Activated CD4-positive, alpha-beta T cell treated with anti-CD3 and anti-CD28 coated beads for 36 hours (primary cell): ENCODE results near the gene KLHL33. TPM values are rescaled to one million over a fixed set of nuclear protein-coding genes. Genes with fewer than 3 reads are reported as not detected.

Source experiments
- ATAC-seq: fragments of 200-7000 bp; cut with Tn5 transposase; one replicate; pipeline ENCODE4 v1.10.0; 2021; ENCODE audit warnings: mild to moderate bottlenecking, moderate library complexity
- CTCF ChIA-PET: fragments of 350-600 bp; sonication (Branson Sonifier 250); formaldehyde crosslinking; loops from one replicate; lab custom pipeline; 2021; ENCODE audit warnings: antibody characterized with exemption; lab: Charles Lee
- POLR2A ChIA-PET: fragments of 350-600 bp; sonication (Branson Sonifier 250); formaldehyde crosslinking; loops from one replicate; lab custom pipeline; 2021; ENCODE audit warnings: antibody characterized with exemption, inconsistent platforms; lab: Charles Lee
- DNase-seq: peaks from one replicate; pipeline ENCODE4 v3.0.0-alpha.2; 2020
- H3K27ac Mint-ChIP-seq: one replicate; pipeline ENCODE4 v1.8.0; 2021; ENCODE audit warnings: mixed read lengths
- H3K27me3 Mint-ChIP-seq: one replicate; pipeline ENCODE4 v1.8.0; 2021; ENCODE audit warnings: mixed read lengths
- H3K36me3 Mint-ChIP-seq: one replicate; pipeline ENCODE4 v1.8.0; 2021; ENCODE audit warnings: low read depth, mixed read lengths
- H3K4me1 Mint-ChIP-seq: one replicate; pipeline ENCODE4 v1.8.0; 2021; ENCODE audit warnings: mixed read lengths
- H3K4me3 Mint-ChIP-seq: one replicate; pipeline ENCODE4 v1.8.0; 2021; ENCODE audit warnings: mild to moderate bottlenecking, moderate library complexity, mixed read lengths
- H3K9me3 Mint-ChIP-seq: one replicate; pipeline ENCODE4 v1.8.0; 2021; ENCODE audit warnings: low read depth, mixed read lengths
- intact Hi-C, 2 experiments: fragments of 100-400 bp; cut with DNase I in 1 of 2; cut with micrococcal nuclease in 1 of 2; formaldehyde crosslinking; loops; one replicate each; pipeline versions ENCODE4 v1.14.2 to v1.15.1; 2022 to 2024; cut with DNase I, micrococcal nuclease
- total RNA-seq, 2 experiments: library from RNA; stranded (reverse); gene quantifications; one replicate each; pipeline ENCODE4 v1.2.3, GENCODE V29; 2021

Gene KLHL33
- total RNA-seq: under 1 TPM; 0.05 to 0.09 TPM

GRCh38 chr14:20435582-20436362 is at the start of gene KLHL33:
TSS of gene KLHL33 (minus strand) at chr14:20436166. CDS start at chr14:20435811, 355 bp downstream.
- no peak for DNase-seq
- intact Hi-C loops: no loop called here
- H3K4me1 Mint-ChIP-seq: peaks cover 7% of the 10 kb centered on the region
- no peaks in the 10 kb centered on the region for H3K9me3 Mint-ChIP-seq
- ChIA-PET POLR2A (no interaction called here), CTCF (no interaction called here)
- H3K36me3 Mint-ChIP-seq: no peaks in the 10 kb centered on the region
- H3K27ac Mint-ChIP-seq: no peak within 1 kb of the TSS
- no peak for ATAC-seq
- no peak within 1 kb of the TSS for H3K4me3 Mint-ChIP-seq
- no peaks in the 10 kb centered on the region for H3K27me3 Mint-ChIP-seq

GRCh38 chr14:20482382-20482781 is 46.4 kb upstream of the KLHL33 start:
- Mint-ChIP-seq H3K36me3 (peaks cover 19% of the 10 kb centered on the region), H3K27ac (no peak overlapping the region), H3K9me3 (no peaks in the 10 kb centered on the region), H3K4me3 (no peak overlapping the region), H3K27me3 (no peaks in the 10 kb centered on the region), H3K4me1 (peaks cover 52% of the 10 kb centered on the region)
- DNase-seq (no peak), ATAC-seq (no peak)
- intact Hi-C loops: no loop called here
- ChIA-PET CTCF (interaction anchor here (1.1 to 1.4 kb wide), 5 partner anchors 9 to 67 kb away, joined by 3 to 6 read pairs (median 4); partner anchors contain the start of gene APEX1), POLR2A (interaction anchor here (0.7 to 0.8 kb wide), 2 partner anchors 18 to 139 kb away, joined by 3 read pairs; partner anchors contain the start of gene PARP2)

GRCh38 chr14:20478894-20479293 is 42.9 kb upstream of the KLHL33 start:
- peaks cover 54% of the 10 kb centered on the region for H3K36me3 Mint-ChIP-seq
- no peak for ATAC-seq
- CTCF ChIA-PET: interaction anchor here (0.7 to 1.8 kb wide), 3 partner anchors 8 to 64 kb away, joined by 3 to 8 read pairs (median 4); partner anchors contain the start of gene PNP
- no peaks in the 10 kb centered on the region for H3K9me3 Mint-ChIP-seq
- no peak overlapping the region for H3K27ac Mint-ChIP-seq
- intact Hi-C loops: no loop called here
- POLR2A ChIA-PET: interaction anchor here (1.3 to 2.7 kb wide), 3 partner anchors 9 to 23 kb away, joined by 7 to 10 read pairs (median 10); partner anchors contain the start of genes APEX1, PIP4P1 and PNP
- no peak for DNase-seq
- H3K4me1 Mint-ChIP-seq: peaks cover 76% of the 10 kb centered on the region
- H3K4me3 Mint-ChIP-seq: no peak overlapping the region
- no peaks in the 10 kb centered on the region for H3K27me3 Mint-ChIP-seq

- peak; percentile 68 for ATAC-seq
- intact Hi-C loops: loop anchor here in 1 of 2 experiments (2.0 kb wide), 1 partner anchor 13 kb away; no protein-coding TSS in a partner anchor
- H3K36me3 Mint-ChIP-seq: peaks cover 66% of the 10 kb centered on the region
- H3K4me3 Mint-ChIP-seq: peak overlapping the region; percentile 28
- H3K9me3 Mint-ChIP-seq: no peaks in the 10 kb centered on the region
- peak; percentile 45 for DNase-seq
- H3K27ac Mint-ChIP-seq: peak overlapping the region; percentile 90
- POLR2A ChIA-PET: interaction anchor here (0.8 to 2.3 kb wide), 4 partner anchors 8 to 22 kb away, joined by 3 to 8 read pairs (median 6); partner anchors contain the start of genes APEX1 and PIP4P1
- no peaks in the 10 kb centered on the region for H3K27me3 Mint-ChIP-seq
- peaks cover 76% of the 10 kb centered on the region for H3K4me1 Mint-ChIP-seq
- CTCF ChIA-PET: interaction anchor here (0.7 to 1.2 kb wide), 3 partner anchors 9 to 134 kb away, joined by 3 to 4 read pairs (median 3); partner anchors contain the start of gene PARP2
Observed at GRCh38 chr14:20477211-20477876, 41.4 kb upstream of the KLHL33 start.

- ChIA-PET POLR2A (interaction anchor here (0.6 to 2.3 kb wide), 5 partner anchors 9 to 133 kb away, joined by 3 to 8 read pairs (median 5); partner anchors contain the start of genes APEX1, PARP2 and PIP4P1), CTCF (interaction anchor here (0.7 kb wide), 2 partner anchors 40 to 134 kb away, joined by 3 to 4 read pairs; partner anchors contain the start of gene PARP2)
- no peak for ATAC-seq
- no peak overlapping the region for H3K4me3 Mint-ChIP-seq
- peak overlapping the region; percentile 90 for H3K27ac Mint-ChIP-seq
- H3K9me3 Mint-ChIP-seq: no peaks in the 10 kb centered on the region
- no peak for DNase-seq
- peaks cover 77% of the 10 kb centered on the region for H3K4me1 Mint-ChIP-seq
- H3K27me3 Mint-ChIP-seq: no peaks in the 10 kb centered on the region
- H3K36me3 Mint-ChIP-seq: peaks cover 72% of the 10 kb centered on the region
- intact Hi-C loops: loop anchor here in 1 of 2 experiments (2.0 kb wide), 1 partner anchor 14 kb away; no protein-coding TSS in a partner anchor
Observed at GRCh38 chr14:20476776-20477175, 40.8 kb upstream of the KLHL33 start.

- intact Hi-C loops: no loop called here
- POLR2A ChIA-PET: interaction anchor here (0.7 to 2.8 kb wide), 4 partner anchors 9 to 211 kb away, joined by 3 to 13 read pairs (median 4); partner anchors contain the start of genes APEX1, OSGEP and PIP4P1
- Mint-ChIP-seq H3K27ac (peak overlapping the region; percentile 56), H3K4me3 (peak overlapping the region; percentile 91), H3K36me3 (peaks cover 76% of the 10 kb centered on the region), H3K4me1 (peaks cover 69% of the 10 kb centered on the region), H3K27me3 (no peaks in the 10 kb centered on the region), H3K9me3 (no peaks in the 10 kb centered on the region)
- ATAC-seq (no peak), DNase-seq (no peak)
- CTCF ChIA-PET: interaction anchor here (0.5 to 1.4 kb wide), 7 partner anchors 9 to 224 kb away, joined by 3 to 6 read pairs (median 3); partner anchors contain the start of gene APEX1
Observed at GRCh38 chr14:20472536-20473169, 36.7 kb upstream of the KLHL33 start.

- Mint-ChIP-seq H3K27me3 (no peaks in the 10 kb centered on the region), H3K4me3 (peak overlapping the region; percentile 91), H3K9me3 (no peaks in the 10 kb centered on the region), H3K36me3 (peaks cover 55% of the 10 kb centered on the region), H3K4me1 (peaks cover 48% of the 10 kb centered on the region), H3K27ac (peak overlapping the region; percentile 97)
- CTCF ChIA-PET: interaction anchor here (1.4 to 1.9 kb wide), 4 partner anchors 8 to 56 kb away, joined by 3 to 10 read pairs (median 6); partner anchors contain the start of gene PIP4P1
- POLR2A ChIA-PET: interaction anchor here (1.1 to 3.0 kb wide), 6 partner anchors 8 to 137 kb away, joined by 5 to 48 read pairs (median 14); partner anchors contain the start of genes APEX1, OSGEP, PARP2 and PIP4P1
- DNase-seq (no peak), ATAC-seq (no peak)
- intact Hi-C loops: loop anchor here in 1 of 2 experiments (2.0 kb wide), 1 partner anchor 58 kb away; the partner anchor contains the start of gene TEP1
Observed at GRCh38 chr14:20470603-20470901, 34.6 kb upstream of the KLHL33 start.

- ChIA-PET CTCF (interaction anchor here (0.6 to 1.9 kb wide), 10 partner anchors 9 to 139 kb away, joined by 3 to 10 read pairs (median 4); partner anchors contain the start of genes PARP2 and PIP4P1), POLR2A (interaction anchor here (0.6 to 3.0 kb wide), 11 partner anchors 9 to 647 kb away, joined by 3 to 48 read pairs (median 5); partner anchors contain the start of genes APEX1, OSGEP, PARP2 and PIP4P1)
- Mint-ChIP-seq H3K36me3 (peaks cover 50% of the 10 kb centered on the region), H3K27ac (peak overlapping the region; percentile 97), H3K9me3 (no peaks in the 10 kb centered on the region), H3K4me1 (peaks cover 43% of the 10 kb centered on the region), H3K4me3 (peak overlapping the region; percentile 91), H3K27me3 (no peaks in the 10 kb centered on the region)
- intact Hi-C loops: loop anchor here (1.0 to 5.0 kb wide), 8 partner anchors 9 to 143 kb away; partner anchors contain the start of genes APEX1 (in 2 of the 2), PARP2 (in 2 of the 2), PIP4P1 (in 2 of the 2) and OSGEP (in 1 of the 2)
- DNase-seq (peak; percentile 78), ATAC-seq (peak; percentile 76)
Observed at GRCh38 chr14:20469890-20470602, 34.1 kb upstream of the KLHL33 start.

- H3K4me3 Mint-ChIP-seq: peak within 1 kb of the TSS; percentile 91
- peaks cover 43% of the 10 kb centered on the region for H3K36me3 Mint-ChIP-seq
- DNase-seq (peak; percentile 93), ATAC-seq (peak; percentile 93)
- H3K4me1 Mint-ChIP-seq: peaks cover 37% of the 10 kb centered on the region
- CTCF ChIA-PET: interaction anchor here (0.6 to 1.9 kb wide), 10 partner anchors 8 to 140 kb away, joined by 3 to 10 read pairs (median 4); partner anchors contain the start of genes PARP2 and PIP4P1
- H3K27me3 Mint-ChIP-seq: no peaks in the 10 kb centered on the region
- H3K27ac Mint-ChIP-seq: peak within 1 kb of the TSS; percentile 97
- no peaks in the 10 kb centered on the region for H3K9me3 Mint-ChIP-seq
- intact Hi-C loops: loop anchor here (1.0 to 5.0 kb wide), 7 partner anchors 8 to 144 kb away; partner anchors contain the start of genes APEX1 (in 2 of the 2), PARP2 (in 2 of the 2), PIP4P1 (in 2 of the 2) and OSGEP (in 1 of the 2)
- POLR2A ChIA-PET: interaction anchor here (0.6 to 3.0 kb wide), 11 partner anchors 8 to 647 kb away, joined by 3 to 48 read pairs (median 5); partner anchors contain the start of genes APEX1, OSGEP, PARP2 and PIP4P1
Observed at GRCh38 chr14:20469242-20469889, 33.4 kb upstream of the KLHL33 start, which contains the start of gene PNP. TSS of gene PNP (plus strand) at chr14:20469406. CDS start at chr14:20469525, 119 bp downstream.
